Measurements from ENCODE around the gene GRPEL2. TPM values are rescaled to one million over a fixed set of nuclear protein-coding genes. Genes with fewer than 3 reads are reported as not detected.

Gene GRPEL2
- total and polyA plus RNA-seq, 4 donors: 6.6 to 20.2 (median 16.0) TPM

- no peak for ATAC-seq (ENCODE audit: insufficient read depth, low FRiP score)
- no peak for DNase-seq
- peaks cover 0 to 13% (median 6%) of the 10 kb centered on the region in 4 donors for H3K36me3 ChIP-seq (ENCODE audit: control insufficient read depth in 4 of 4, insufficient read depth in 4 of 4, low read length in 4 of 4)
- no peak for TF ChIP-seq CTCF (IDR thresholded peaks at IDR 0.05; ENCODE audit: control extremely low read depth, extremely low read depth)
- WGBS, 2 donors: 50 to 84% methylated on average over 2 of the region's 2 CpGs
- peak overlapping the region in 1 of 2 donors; percentile 56 for H3K27ac ChIP-seq (ENCODE audit: low read depth in 1 of 2, low read length in 1 of 2)
- no peak overlapping the region for H3K4me3 ChIP-seq
- H3K9ac ChIP-seq (ENCODE audit: insufficient read depth in 1 of 2, low read length in 2 of 2): no peak overlapping the region
- H3K27me3 ChIP-seq (ENCODE audit: control insufficient read depth in 3 of 3, insufficient read depth in 3 of 3, low read length in 2 of 3): no peaks in the 10 kb centered on the region
- peaks cover 0 to 15% (median 12%) of the 10 kb centered on the region in 5 donors for H3K4me1 ChIP-seq (ENCODE audit: control insufficient read depth in 5 of 5, insufficient read depth in 5 of 5, low read length in 5 of 5)
- H3K9me3 ChIP-seq (ENCODE audit: control insufficient read depth in 4 of 4, insufficient read depth in 3 of 4, low read length in 3 of 4): no peaks in the 10 kb centered on the region
Observed at GRCh38 chr5:149323621-149324205, 21.6 kb upstream of the GRPEL2 start.

DNA sequence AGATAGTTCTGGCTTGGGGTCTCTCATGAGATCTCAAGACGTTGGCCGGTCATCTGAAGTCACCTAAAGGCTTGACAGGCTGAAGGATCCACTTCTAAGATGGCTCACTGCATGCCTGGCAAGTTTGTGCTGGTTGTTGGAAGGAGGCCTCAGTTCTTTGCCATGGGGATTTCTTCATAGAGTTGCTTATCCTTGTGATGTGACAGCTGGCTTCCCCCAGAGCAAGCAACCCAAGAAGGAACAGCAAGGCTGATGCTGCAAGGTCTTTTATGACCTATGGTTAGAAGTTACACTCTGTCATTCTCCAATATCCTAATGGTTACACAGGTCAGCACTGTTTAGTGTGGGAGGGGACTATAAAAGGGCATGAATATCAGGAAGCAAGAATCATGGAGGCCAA, 20.7 kb upstream of the GRPEL2 start:
- H3K4me1 ChIP-seq (ENCODE audit: control insufficient read depth in 5 of 5, insufficient read depth in 5 of 5, low read length in 5 of 5): peaks cover 0 to 14% (median 12%) of the 10 kb centered on the region in 5 donors
- H3K27ac ChIP-seq (ENCODE audit: low read depth in 1 of 2, low read length in 1 of 2): no peak overlapping the region
- TF ChIP-seq CTCF (IDR thresholded peaks at IDR 0.05; ENCODE audit: control extremely low read depth, extremely low read depth): no peak

GRCh38 chr5:149325166-149325735, 20.0 kb upstream of the GRPEL2 start:
- peak overlapping the region; percentile 2 to 24 for H3K27ac ChIP-seq (ENCODE audit: low read depth in 1 of 2, low read length in 1 of 2)
- no peaks in the 10 kb centered on the region for H3K27me3 ChIP-seq (ENCODE audit: control insufficient read depth in 3 of 3, insufficient read depth in 3 of 3, low read length in 2 of 3)
- H3K4me1 ChIP-seq (ENCODE audit: control insufficient read depth in 5 of 5, insufficient read depth in 5 of 5, low read length in 5 of 5): peaks cover 0 to 11% (median 10%) of the 10 kb centered on the region in 5 donors
- H3K4me3 ChIP-seq: no peak overlapping the region
- peaks cover 0 to 17% (median 4%) of the 10 kb centered on the region in 4 donors for H3K36me3 ChIP-seq (ENCODE audit: control insufficient read depth in 4 of 4, insufficient read depth in 4 of 4, low read length in 4 of 4)
- H3K9ac ChIP-seq (ENCODE audit: insufficient read depth in 1 of 2, low read length in 2 of 2): no peak overlapping the region
- H3K9me3 ChIP-seq (ENCODE audit: control insufficient read depth in 4 of 4, insufficient read depth in 3 of 4, low read length in 3 of 4): no peaks in the 10 kb centered on the region
- DNase-seq (no peak), ATAC-seq (ENCODE audit: insufficient read depth, low FRiP score) (no peak)
- no peak for TF ChIP-seq CTCF (IDR thresholded peaks at IDR 0.05; ENCODE audit: control extremely low read depth, extremely low read depth)

More for the DNA sequence above, 20.7 kb upstream of the GRPEL2 start:
- H3K27me3 ChIP-seq (ENCODE audit: control insufficient read depth in 3 of 3, insufficient read depth in 3 of 3, low read length in 2 of 3): no peaks in the 10 kb centered on the region
- H3K36me3 ChIP-seq (ENCODE audit: control insufficient read depth in 4 of 4, insufficient read depth in 4 of 4, low read length in 4 of 4): peaks cover 0 to 14% (median 6%) of the 10 kb centered on the region in 4 donors
- DNase-seq (no peak), ATAC-seq (ENCODE audit: insufficient read depth, low FRiP score) (no peak)
- H3K4me3 ChIP-seq: no peak overlapping the region
- no peaks in the 10 kb centered on the region for H3K9me3 ChIP-seq (ENCODE audit: control insufficient read depth in 4 of 4, insufficient read depth in 3 of 4, low read length in 3 of 4)
- no peak overlapping the region for H3K9ac ChIP-seq (ENCODE audit: insufficient read depth in 1 of 2, low read length in 2 of 2)
- WGBS, 2 donors: 93 to 98% methylated on average over 2 of the region's 2 CpGs

All from lung (tissue), 12 donors.